Measurements from ENCODE around the gene THBD. TPM values are rescaled to one million over a fixed set of nuclear protein-coding genes. Genes with fewer than 3 reads are reported as not detected.

Gene THBD
- total and polyA plus RNA-seq, 2 experiments from 2014 or later: 0.10 to 0.97 TPM

GRCh38 chr20:23077277-23077676, 27.8 kb upstream of the THBD start:
- H3K4me1 Mint-ChIP-seq: peaks cover 13% of the 10 kb centered on the region

More at GRCh38 chr20:23077277-23077676, 27.8 kb upstream of the THBD start:
- TF ChIP-seq, protein P1, sequence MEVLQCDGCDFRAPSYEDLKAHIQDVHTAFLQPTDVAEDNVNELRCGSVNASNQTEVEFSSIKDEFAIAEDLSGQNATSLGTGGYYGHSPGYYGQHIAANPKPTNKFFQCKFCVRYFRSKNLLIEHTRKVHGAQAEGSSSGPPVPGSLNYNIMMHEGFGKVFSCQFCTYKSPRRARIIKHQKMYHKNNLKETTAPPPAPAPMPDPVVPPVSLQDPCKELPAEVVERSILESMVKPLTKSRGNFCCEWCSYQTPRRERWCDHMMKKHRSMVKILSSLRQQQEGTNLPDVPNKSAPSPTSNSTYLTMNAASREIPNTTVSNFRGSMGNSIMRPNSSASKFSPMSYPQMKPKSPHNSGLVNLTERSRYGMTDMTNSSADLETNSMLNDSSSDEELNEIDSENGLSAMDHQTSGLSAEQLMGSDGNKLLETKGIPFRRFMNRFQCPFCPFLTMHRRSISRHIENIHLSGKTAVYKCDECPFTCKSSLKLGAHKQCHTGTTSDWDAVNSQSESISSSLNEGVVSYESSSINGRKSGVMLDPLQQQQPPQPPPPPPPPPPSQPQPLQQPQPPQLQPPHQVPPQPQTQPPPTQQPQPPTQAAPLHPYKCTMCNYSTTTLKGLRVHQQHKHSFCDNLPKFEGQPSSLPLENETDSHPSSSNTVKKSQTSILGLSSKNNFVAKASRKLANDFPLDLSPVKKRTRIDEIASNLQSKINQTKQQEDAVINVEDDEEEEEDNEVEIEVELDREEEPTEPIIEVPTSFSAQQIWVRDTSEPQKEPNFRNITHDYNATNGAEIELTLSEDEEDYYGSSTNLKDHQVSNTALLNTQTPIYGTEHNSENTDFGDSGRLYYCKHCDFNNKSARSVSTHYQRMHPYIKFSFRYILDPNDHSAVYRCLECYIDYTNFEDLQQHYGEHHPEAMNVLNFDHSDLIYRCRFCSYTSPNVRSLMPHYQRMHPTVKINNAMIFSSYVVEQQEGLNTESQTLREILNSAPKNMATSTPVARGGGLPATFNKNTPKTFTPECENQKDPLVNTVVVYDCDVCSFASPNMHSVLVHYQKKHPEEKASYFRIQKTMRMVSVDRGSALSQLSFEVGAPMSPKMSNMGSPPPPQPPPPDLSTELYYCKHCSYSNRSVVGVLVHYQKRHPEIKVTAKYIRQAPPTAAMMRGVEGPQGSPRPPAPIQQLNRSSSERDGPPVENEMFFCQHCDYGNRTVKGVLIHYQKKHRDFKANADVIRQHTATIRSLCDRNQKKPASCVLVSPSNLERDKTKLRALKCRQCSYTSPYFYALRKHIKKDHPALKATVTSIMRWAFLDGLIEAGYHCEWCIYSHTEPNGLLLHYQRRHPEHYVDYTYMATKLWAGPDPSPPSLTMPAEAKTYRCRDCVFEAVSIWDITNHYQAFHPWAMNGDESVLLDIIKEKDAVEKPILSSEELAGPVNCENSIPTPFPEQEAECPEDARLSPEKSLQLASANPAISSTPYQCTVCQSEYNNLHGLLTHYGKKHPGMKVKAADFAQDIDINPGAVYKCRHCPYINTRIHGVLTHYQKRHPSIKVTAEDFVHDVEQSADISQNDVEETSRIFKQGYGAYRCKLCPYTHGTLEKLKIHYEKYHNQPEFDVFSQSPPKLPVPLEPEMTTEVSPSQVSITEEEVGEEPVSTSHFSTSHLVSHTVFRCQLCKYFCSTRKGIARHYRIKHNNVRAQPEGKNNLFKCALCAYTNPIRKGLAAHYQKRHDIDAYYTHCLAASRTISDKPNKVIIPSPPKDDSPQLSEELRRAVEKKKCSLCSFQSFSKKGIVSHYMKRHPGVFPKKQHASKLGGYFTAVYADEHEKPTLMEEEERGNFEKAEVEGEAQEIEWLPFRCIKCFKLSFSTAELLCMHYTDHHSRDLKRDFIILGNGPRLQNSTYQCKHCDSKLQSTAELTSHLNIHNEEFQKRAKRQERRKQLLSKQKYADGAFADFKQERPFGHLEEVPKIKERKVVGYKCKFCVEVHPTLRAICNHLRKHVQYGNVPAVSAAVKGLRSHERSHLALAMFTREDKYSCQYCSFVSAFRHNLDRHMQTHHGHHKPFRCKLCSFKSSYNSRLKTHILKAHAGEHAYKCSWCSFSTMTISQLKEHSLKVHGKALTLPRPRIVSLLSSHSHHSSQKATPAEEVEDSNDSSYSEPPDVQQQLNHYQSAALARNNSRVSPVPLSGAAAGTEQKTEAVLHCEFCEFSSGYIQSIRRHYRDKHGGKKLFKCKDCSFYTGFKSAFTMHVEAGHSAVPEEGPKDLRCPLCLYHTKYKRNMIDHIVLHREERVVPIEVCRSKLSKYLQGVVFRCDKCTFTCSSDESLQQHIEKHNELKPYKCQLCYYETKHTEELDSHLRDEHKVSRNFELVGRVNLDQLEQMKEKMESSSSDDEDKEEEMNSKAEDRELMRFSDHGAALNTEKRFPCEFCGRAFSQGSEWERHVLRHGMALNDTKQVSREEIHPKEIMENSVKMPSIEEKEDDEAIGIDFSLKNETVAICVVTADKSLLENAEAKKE (CRISPR knock-in tag; IDR thresholded peaks at IDR 0.05): no peak
- TF ChIP-seq ZNF331 (CRISPR knock-in tag; IDR thresholded peaks at IDR 0.05; ENCODE audit: low read depth): no peak
- Histone ChIP-seq H3F3A (replicated peaks; ENCODE audit: low read depth) (no peaks in the 10 kb centered on the region), H3K4me3 (no peak overlapping the region), H3K27me3 (ENCODE audit: insufficient read depth) (no peaks in the 10 kb centered on the region), H3K79me2 (replicated peaks; ENCODE audit: insufficient read depth) (no peaks in the 10 kb centered on the region), H2AFZ (no peak overlapping the region), H3K36me3 (ENCODE audit: insufficient read depth) (no peaks in the 10 kb centered on the region), H3K9me2 (ENCODE audit: insufficient read depth) (no peaks in the 10 kb centered on the region), H3K4me2 (no peak overlapping the region), H4K20me1 (replicated peaks; ENCODE audit: insufficient read depth) (no peaks in the 10 kb centered on the region), H3K4me1 (ENCODE audit: insufficient read depth) (peaks cover 4% of the 10 kb centered on the region; the same call in 1 of the 2 replicates), H3K27ac (ENCODE audit: low read depth) (no peak overlapping the region)
- Mint-ChIP-seq H3K27ac (no peak overlapping the region), H3K27me3 (ENCODE audit: insufficient read depth, low read depth, poor library complexity) (peaks cover 5% of the 10 kb centered on the region), H3K4me3 (no peak overlapping the region), H3K36me3 (ENCODE audit: low read depth) (no peaks in the 10 kb centered on the region), H3K9me3 (no peaks in the 10 kb centered on the region; the same call in 2 of the 3 replicates)
- no peak for ATAC-seq
- no peak for DNase-seq (ENCODE audit: low spot score)
